Measurements from ENCODE around the gene CTTNBP2NL.

- TF ChIP-seq, protein P1, sequence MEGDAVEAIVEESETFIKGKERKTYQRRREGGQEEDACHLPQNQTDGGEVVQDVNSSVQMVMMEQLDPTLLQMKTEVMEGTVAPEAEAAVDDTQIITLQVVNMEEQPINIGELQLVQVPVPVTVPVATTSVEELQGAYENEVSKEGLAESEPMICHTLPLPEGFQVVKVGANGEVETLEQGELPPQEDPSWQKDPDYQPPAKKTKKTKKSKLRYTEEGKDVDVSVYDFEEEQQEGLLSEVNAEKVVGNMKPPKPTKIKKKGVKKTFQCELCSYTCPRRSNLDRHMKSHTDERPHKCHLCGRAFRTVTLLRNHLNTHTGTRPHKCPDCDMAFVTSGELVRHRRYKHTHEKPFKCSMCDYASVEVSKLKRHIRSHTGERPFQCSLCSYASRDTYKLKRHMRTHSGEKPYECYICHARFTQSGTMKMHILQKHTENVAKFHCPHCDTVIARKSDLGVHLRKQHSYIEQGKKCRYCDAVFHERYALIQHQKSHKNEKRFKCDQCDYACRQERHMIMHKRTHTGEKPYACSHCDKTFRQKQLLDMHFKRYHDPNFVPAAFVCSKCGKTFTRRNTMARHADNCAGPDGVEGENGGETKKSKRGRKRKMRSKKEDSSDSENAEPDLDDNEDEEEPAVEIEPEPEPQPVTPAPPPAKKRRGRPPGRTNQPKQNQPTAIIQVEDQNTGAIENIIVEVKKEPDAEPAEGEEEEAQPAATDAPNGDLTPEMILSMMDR (conservative IDR thresholded peaks at IDR 0.05; ENCODE audit: low read length), result no peak
- TF ChIP-seq EZH2phosphoT487 (IDR thresholded peaks at IDR 0.05; ENCODE audit: borderline replicate concordance), result no peak
Observed at GRCh38 chr1:112397841-112398240, 1.8 kb downstream of the CTTNBP2NL start.
